ENCODE data around the gene RAB20.
"Not testable (repeated sequence)": the region's sequence is repeated elsewhere in the genome, so short reads cannot be mapped to it uniquely, and the experiment has no call there.

RAB20 gene

GRCh38 chr13:110492679-110493593 lies 68.6 kb downstream of the RAB20 start:
- 94 to 95% methylated on average over 30 of the region's 30 CpGs for WGBS, 2 experiments
- H3K4me1 ChIP-seq (ENCODE audit: control insufficient read depth, insufficient read depth, low read length), result no peaks in the 10 kb centered on the region
- H3K36me3 ChIP-seq (ENCODE audit: control insufficient read depth, insufficient read depth, low read length), result peaks cover 43% of the 10 kb centered on the region
- no peak overlapping the region for H3K4me3 ChIP-seq (ENCODE audit: insufficient read depth, low read depth, low read length)
- no peaks in the 10 kb centered on the region for H3K27me3 ChIP-seq (ENCODE audit: control insufficient read depth, insufficient read depth, low read length, poor library complexity, severe bottlenecking)
- H3K27ac ChIP-seq (ENCODE audit: insufficient read depth, low read depth, low read length, poor library complexity, severe bottlenecking), result no peak overlapping the region
- H3K9me3 ChIP-seq (ENCODE audit: control insufficient read depth, low read length), result no peaks in the 10 kb centered on the region

- H3K4me1 ChIP-seq (ENCODE audit: control insufficient read depth, insufficient read depth, low read length), result peaks cover 4% of the 10 kb centered on the region
- 93% methylated on average over 24 of the region's 24 CpGs for WGBS, 2 experiments
- no peak overlapping the region for H3K4me3 ChIP-seq (ENCODE audit: insufficient read depth, low read depth, low read length)
- peaks cover 42% of the 10 kb centered on the region for H3K36me3 ChIP-seq (ENCODE audit: control insufficient read depth, insufficient read depth, low read length)
- H3K9me3 ChIP-seq (ENCODE audit: control insufficient read depth, low read length), result no peaks in the 10 kb centered on the region
- no peak overlapping the region for H3K27ac ChIP-seq (ENCODE audit: insufficient read depth, low read depth, low read length, poor library complexity, severe bottlenecking)
- no peaks in the 10 kb centered on the region for H3K27me3 ChIP-seq (ENCODE audit: control insufficient read depth, insufficient read depth, low read length, poor library complexity, severe bottlenecking)
These were observed 69.4 kb downstream of the RAB20 start for GRCh38 chr13:110491869-110492678.

GRCh38 chr13:110490009-110490770 lies 71.3 kb downstream of the RAB20 start:
- H3K36me3 ChIP-seq (ENCODE audit: control insufficient read depth, insufficient read depth, low read length), result peaks cover 23% of the 10 kb centered on the region
- no peaks in the 10 kb centered on the region for H3K9me3 ChIP-seq (ENCODE audit: control insufficient read depth, low read length)
- WGBS, 2 experiments, result 87 to 88% methylated on average over 24 of the region's 24 CpGs
- H3K4me3 ChIP-seq (ENCODE audit: insufficient read depth, low read depth, low read length), result no peak overlapping the region
- no peak overlapping the region for H3K27ac ChIP-seq (ENCODE audit: insufficient read depth, low read depth, low read length, poor library complexity, severe bottlenecking)
- no peaks in the 10 kb centered on the region for H3K27me3 ChIP-seq (ENCODE audit: control insufficient read depth, insufficient read depth, low read length, poor library complexity, severe bottlenecking)
- peaks cover 23% of the 10 kb centered on the region for H3K4me1 ChIP-seq (ENCODE audit: control insufficient read depth, insufficient read depth, low read length)

DNA sequence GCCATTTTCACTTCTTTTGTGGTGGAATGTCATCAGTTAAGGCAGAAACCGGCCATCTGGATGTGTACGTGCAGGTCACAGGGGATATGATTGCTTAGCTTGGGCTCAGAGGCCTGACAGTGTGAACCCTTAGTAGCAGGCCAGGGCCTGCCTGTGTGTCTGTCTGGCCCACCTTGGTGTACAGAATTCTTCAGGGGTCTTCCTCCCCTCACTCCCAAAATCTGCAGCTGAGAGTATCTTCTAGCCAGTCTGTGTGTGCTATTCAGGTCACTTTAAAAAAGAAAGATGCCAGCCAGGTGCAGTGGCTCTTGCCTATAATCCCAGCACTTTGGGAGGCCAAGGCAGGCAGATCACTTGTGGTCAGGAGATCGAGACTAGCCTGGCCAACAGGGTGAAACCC lies 74.6 kb downstream of the RAB20 start:
- not testable (repeated sequence) for H3K9me3 ChIP-seq (ENCODE audit: control insufficient read depth, low read length); H3K4me3 ChIP-seq (ENCODE audit: insufficient read depth, low read depth, low read length); H3K27me3 ChIP-seq (ENCODE audit: control insufficient read depth, insufficient read depth, low read length, poor library complexity, severe bottlenecking)
- Histone ChIP-seq H3K27ac (ENCODE audit: insufficient read depth, low read depth, low read length, poor library complexity, severe bottlenecking) (peak overlapping the region; percentile 36), H3K4me1 (ENCODE audit: control insufficient read depth, insufficient read depth, low read length) (peaks cover 23% of the 10 kb centered on the region), H3K36me3 (ENCODE audit: control insufficient read depth, insufficient read depth, low read length) (peaks cover 22% of the 10 kb centered on the region)
- 52 to 58% methylated on average over 3 of the region's 3 CpGs for WGBS, 2 experiments

DNA sequence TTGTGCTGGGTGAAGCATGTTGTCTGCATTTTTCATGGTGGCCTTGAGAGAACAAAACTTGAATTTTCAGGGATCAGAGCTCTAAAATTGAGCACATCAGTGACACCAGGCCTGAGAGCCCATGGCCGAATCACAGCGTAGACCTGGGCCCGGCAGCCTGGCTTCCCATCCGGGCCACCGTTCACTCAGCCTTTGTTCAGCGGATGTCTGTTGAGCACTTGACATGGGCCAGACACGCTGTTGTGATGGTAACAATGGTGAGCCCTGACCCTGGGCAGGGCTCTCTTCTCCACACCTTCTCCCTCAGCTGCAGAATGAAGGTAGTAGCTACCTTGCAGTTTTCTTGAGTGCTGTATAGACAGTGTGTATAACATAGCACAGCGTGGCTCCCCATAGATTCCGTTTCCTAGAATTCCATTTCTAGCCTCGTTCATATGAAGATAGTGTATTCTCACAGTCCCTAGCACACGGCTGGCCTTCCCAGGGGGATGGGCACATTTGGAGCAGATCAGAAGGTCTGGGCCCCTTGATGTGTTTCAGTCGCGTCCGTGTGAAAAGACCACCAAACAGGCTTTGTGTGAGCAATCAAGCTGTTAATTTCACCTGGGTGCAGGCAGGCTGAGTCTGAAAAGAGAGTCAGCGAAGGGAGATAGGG lies 75.3 kb downstream of the RAB20 start:
- 51 to 53% methylated on average over 14 to 15 of the region's 15 CpGs for WGBS, 2 experiments
- Histone ChIP-seq H3K4me3 (ENCODE audit: insufficient read depth, low read depth, low read length) (no peak overlapping the region), H3K36me3 (ENCODE audit: control insufficient read depth, insufficient read depth, low read length) (peaks cover 22% of the 10 kb centered on the region), H3K27ac (ENCODE audit: insufficient read depth, low read depth, low read length, poor library complexity, severe bottlenecking) (peak overlapping the region; percentile 38), H3K9me3 (ENCODE audit: control insufficient read depth, low read length) (no peaks in the 10 kb centered on the region), H3K27me3 (ENCODE audit: control insufficient read depth, insufficient read depth, low read length, poor library complexity, severe bottlenecking) (no peaks in the 10 kb centered on the region), H3K4me1 (ENCODE audit: control insufficient read depth, insufficient read depth, low read length) (peaks cover 23% of the 10 kb centered on the region)

DNA sequence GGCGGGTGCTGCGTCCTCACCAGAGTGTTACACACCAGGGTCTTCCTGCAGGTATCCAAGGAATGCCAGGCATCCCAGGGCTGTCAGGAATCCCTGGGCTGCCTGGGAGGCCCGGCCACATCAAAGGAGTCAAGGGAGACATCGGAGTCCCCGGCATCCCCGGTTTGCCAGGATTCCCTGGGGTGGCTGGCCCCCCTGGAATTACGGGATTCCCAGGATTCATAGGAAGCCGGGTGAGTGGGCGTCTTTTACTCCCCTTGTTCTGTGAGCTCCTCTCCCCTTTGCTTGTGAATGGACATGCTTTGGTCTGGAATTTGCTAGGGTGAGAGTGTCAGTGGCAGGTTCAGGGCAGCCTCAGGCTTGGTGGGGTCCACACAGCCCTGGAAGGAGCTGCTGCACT lies 75.9 kb downstream of the RAB20 start:
- peak overlapping the region; percentile 38 for H3K27ac ChIP-seq (ENCODE audit: insufficient read depth, low read depth, low read length, poor library complexity, severe bottlenecking)
- peaks cover 23% of the 10 kb centered on the region for H3K4me1 ChIP-seq (ENCODE audit: control insufficient read depth, insufficient read depth, low read length)
- no peak overlapping the region for H3K4me3 ChIP-seq (ENCODE audit: insufficient read depth, low read depth, low read length)
- H3K36me3 ChIP-seq (ENCODE audit: control insufficient read depth, insufficient read depth, low read length), result peaks cover 22% of the 10 kb centered on the region
- no peaks in the 10 kb centered on the region for H3K9me3 ChIP-seq (ENCODE audit: control insufficient read depth, low read length)
- no peaks in the 10 kb centered on the region for H3K27me3 ChIP-seq (ENCODE audit: control insufficient read depth, insufficient read depth, low read length, poor library complexity, severe bottlenecking)
- WGBS, 2 experiments, result 40 to 44% methylated on average over 9 of the region's 9 CpGs

- Histone ChIP-seq H3K27ac (ENCODE audit: insufficient read depth, low read depth, low read length, poor library complexity, severe bottlenecking) (no peak overlapping the region), H3K27me3 (ENCODE audit: control insufficient read depth, insufficient read depth, low read length, poor library complexity, severe bottlenecking) (no peaks in the 10 kb centered on the region), H3K4me3 (ENCODE audit: insufficient read depth, low read depth, low read length) (no peak overlapping the region), H3K36me3 (ENCODE audit: control insufficient read depth, insufficient read depth, low read length) (peaks cover 19% of the 10 kb centered on the region), H3K4me1 (ENCODE audit: control insufficient read depth, insufficient read depth, low read length) (peaks cover 29% of the 10 kb centered on the region), H3K9me3 (ENCODE audit: control insufficient read depth, low read length) (no peaks in the 10 kb centered on the region)
- 89 to 91% methylated on average over 18 of the region's 18 CpGs for WGBS, 2 experiments
These were observed 77.1 kb downstream of the RAB20 start for GRCh38 chr13:110484290-110485048.

DNA sequence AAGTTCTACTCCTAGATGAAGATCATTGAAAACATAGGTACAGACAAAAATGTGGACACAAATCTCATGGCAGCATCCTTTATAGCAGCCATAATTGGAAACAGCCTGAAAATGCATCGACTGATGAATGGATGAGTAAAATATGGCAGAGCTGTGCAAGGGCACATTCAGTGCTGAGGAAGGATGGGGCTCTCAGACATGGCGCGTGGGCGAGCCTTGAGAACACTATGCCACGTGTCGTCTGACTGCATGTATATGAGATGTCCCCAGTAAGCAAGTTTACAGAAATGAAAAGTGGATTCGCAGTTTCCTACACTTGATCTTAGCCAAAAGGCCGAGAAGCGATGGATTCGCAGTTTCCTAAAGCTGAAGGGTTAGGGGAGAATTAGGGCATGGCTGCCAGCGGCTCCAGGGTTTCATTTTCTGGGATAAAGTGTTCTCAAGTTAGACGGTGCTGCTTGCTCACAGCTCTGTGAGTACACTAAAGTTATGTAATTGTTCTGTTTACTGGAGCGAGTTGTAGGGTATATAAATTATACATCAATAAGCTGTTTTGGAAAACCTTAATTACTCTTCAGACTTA lies 78.0 kb downstream of the RAB20 start:
- no peak overlapping the region for H3K27ac ChIP-seq (ENCODE audit: insufficient read depth, low read depth, low read length, poor library complexity, severe bottlenecking)
- no peaks in the 10 kb centered on the region for H3K9me3 ChIP-seq (ENCODE audit: control insufficient read depth, low read length)
- H3K4me3 ChIP-seq (ENCODE audit: insufficient read depth, low read depth, low read length), result no peak overlapping the region
- no peaks in the 10 kb centered on the region for H3K27me3 ChIP-seq (ENCODE audit: control insufficient read depth, insufficient read depth, low read length, poor library complexity, severe bottlenecking)
- peaks cover 10% of the 10 kb centered on the region for H3K36me3 ChIP-seq (ENCODE audit: control insufficient read depth, insufficient read depth, low read length)
- H3K4me1 ChIP-seq (ENCODE audit: control insufficient read depth, insufficient read depth, low read length), result peaks cover 36% of the 10 kb centered on the region
- WGBS, 2 experiments, result 92 to 93% methylated on average over 12 of the region's 13 CpGs

DNA sequence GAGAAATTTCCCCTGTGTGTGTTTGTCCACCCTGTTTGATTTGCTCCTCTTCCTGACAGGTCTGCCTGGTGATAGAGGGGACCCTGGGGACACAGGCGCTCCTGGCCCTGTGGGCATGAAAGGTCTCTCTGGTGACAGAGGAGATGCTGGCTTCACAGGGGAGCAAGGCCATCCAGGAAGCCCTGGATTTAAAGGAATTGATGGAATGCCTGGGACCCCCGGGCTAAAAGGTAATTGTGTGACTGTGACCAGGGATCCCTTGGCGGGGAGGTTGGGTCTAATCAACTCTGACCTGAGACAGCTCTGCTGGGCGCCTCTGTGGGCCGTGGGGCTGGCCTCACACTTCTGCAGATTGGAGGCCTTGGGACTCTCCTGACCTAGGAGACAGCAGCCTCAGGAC lies 81.4 kb downstream of the RAB20 start:
- Histone ChIP-seq H3K27me3 (ENCODE audit: control insufficient read depth, insufficient read depth, low read length, poor library complexity, severe bottlenecking) (no peaks in the 10 kb centered on the region), H3K4me3 (ENCODE audit: insufficient read depth, low read depth, low read length) (no peak overlapping the region), H3K36me3 (ENCODE audit: control insufficient read depth, insufficient read depth, low read length) (peaks cover 14% of the 10 kb centered on the region), H3K27ac (ENCODE audit: insufficient read depth, low read depth, low read length, poor library complexity, severe bottlenecking) (no peak overlapping the region), H3K4me1 (ENCODE audit: control insufficient read depth, insufficient read depth, low read length) (peaks cover 13% of the 10 kb centered on the region), H3K9me3 (ENCODE audit: control insufficient read depth, low read length) (no peaks in the 10 kb centered on the region)
- 83 to 85% methylated on average over 5 of the region's 5 CpGs for WGBS, 2 experiments
